ENCODE data around the gene HECTD4.

The HECTD4 gene

GRCh38 chr12:112199136-112199535 is 183.1 kb downstream of the HECTD4 start:
- DNase-seq = no peak

GRCh38 chr12:112198120-112198733 is 184.0 kb downstream of the HECTD4 start:
- DNase-seq = peak; percentile 60

- DNase-seq = no peak
These were observed 185.9 kb downstream of the HECTD4 start for GRCh38 chr12:112196196-112196875.

- DNase-seq = no peak
These were observed 187.5 kb downstream of the HECTD4 start for GRCh38 chr12:112194601-112195247.

- no peak for DNase-seq
These were observed 189.8 kb downstream of the HECTD4 start for GRCh38 chr12:112192475-112192874.

GRCh38 chr12:112191840-112192321 is 190.3 kb downstream of the HECTD4 start:
- DNase-seq = peak; percentile 62

GRCh38 chr12:112191201-112191600 is 191.0 kb downstream of the HECTD4 start:
- no peak for DNase-seq

- peak; percentile 91 for DNase-seq
These were observed 191.8 kb downstream of the HECTD4 start for GRCh38 chr12:112190231-112191025.

- DNase-seq = no peak
These were observed 194.0 kb downstream of the HECTD4 start for GRCh38 chr12:112188130-112188830.

GRCh38 chr12:112185093-112185923 is 196.9 kb downstream of the HECTD4 start:
- no peak for DNase-seq

GRCh38 chr12:112184056-112184887 is 198.0 kb downstream of the HECTD4 start:
- no peak for DNase-seq

- DNase-seq = no peak
These were observed 198.8 kb downstream of the HECTD4 start for GRCh38 chr12:112183141-112184021.

- DNase-seq = no peak
These were observed 199.7 kb downstream of the HECTD4 start for GRCh38 chr12:112182499-112182898.

GRCh38 chr12:112180422-112180821 is 201.8 kb downstream of the HECTD4 start:
- DNase-seq = no peak

GRCh38 chr12:112179916-112180315 is 202.3 kb downstream of the HECTD4 start:
- DNase-seq = no peak

- DNase-seq = no peak
These were observed 202.9 kb downstream of the HECTD4 start for GRCh38 chr12:112179341-112179740.

- DNase-seq = no peak
These were observed 203.4 kb downstream of the HECTD4 start for GRCh38 chr12:112178796-112179195.

GRCh38 chr12:112176321-112177010 is 205.8 kb downstream of the HECTD4 start:
- DNase-seq = no peak
